GM18498 (cell line): Measurements from ENCODE around the gene CLK3.
A peak's percentile ranks its signal among the peaks of the same experiment; 100 is the strongest.

Experiments used
- ATAC-seq: cut with Tn5 transposase; IDR thresholded peaks from one replicate; pipeline ENCODE4 v1.9.1; 2021; ENCODE audit warnings: mild to moderate bottlenecking, moderate library complexity; ENCODE audit not compliant: unreplicated experiment

The CLK3 gene

GRCh38 chr15:74603026-74603788 lies 12.4 kb upstream of the CLK3 start:
- ATAC-seq = no peak

GRCh38 chr15:74603789-74604705 lies 11.6 kb upstream of the CLK3 start:
- no peak for ATAC-seq

DNA sequence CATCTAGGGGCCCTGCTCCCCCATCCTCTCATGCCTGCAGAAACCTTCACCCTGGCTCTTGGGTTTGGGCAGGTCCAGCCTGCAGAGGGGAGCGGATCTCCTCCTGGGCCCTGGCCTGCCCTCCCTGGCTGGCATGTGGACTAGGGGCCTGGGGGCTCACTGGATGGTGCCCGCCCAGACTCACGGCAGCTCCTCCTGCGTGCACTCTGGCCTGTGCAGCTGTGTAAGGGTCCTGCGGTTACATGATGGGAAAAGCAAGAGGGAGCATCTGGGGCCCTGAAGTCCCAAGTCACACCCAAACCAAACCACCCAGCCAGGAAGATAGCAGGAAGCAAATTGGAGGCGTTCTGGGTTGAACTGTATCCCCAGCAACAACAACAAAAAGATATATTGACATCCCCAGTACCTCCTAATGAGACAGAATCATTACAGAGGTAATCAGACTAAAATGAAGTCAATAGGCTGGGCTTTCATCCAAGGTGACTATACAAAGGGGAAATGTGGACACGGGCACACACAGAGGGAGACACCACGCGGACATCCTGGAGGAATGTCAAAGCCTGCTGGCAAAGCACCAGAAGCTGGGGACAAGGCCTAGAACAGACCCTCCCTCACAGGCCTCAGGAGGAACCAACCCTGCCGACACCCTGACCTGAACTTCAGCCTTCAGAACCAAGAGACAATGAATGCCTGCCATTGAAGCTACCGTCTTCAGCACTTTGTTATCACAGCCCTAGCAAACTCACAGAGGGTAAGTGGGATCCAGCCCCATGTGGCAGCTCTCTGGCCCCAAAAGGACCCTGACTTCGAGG lies 10.4 kb upstream of the CLK3 start:
- no peak for ATAC-seq

GRCh38 chr15:74605795-74606150 lies 9.9 kb upstream of the CLK3 start:
- ATAC-seq = no peak

- ATAC-seq = no peak
These were observed 6.8 kb upstream of the CLK3 start for GRCh38 chr15:74608786-74609185.

- no peak for ATAC-seq
These were observed 5.7 kb upstream of the CLK3 start for GRCh38 chr15:74609938-74610301.

DNA sequence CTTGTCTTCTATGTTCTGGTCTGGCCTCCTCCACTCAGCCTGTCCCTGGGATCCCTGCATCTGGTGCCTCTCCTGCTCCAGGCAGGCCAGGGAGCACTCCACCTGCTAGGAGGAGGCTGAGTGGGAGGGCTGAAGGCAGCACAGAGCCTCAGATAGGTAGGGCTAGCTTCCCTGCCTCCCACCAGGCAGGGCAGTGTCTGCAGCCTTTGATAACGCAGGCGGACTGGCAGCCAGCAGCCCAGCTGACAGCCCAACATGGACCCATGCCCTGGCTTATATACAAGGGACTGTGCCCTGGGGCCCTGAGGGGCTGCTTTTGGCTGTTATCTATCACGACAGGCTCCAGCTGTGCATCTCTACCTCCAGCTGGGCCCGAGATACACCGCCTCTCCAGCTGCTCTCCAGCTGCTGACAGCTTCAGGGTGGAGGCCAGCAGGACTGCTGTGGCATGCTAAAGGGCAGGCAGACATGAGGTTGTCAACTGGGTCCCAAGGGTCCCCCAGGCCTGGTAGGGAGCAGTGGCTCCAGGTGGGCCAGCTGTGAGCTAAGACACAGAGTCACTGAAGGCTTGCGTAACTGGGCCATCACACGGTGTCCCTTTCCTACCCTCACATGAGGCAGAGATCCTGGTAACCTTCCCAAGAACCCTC lies 5.2 kb upstream of the CLK3 start:
- no peak for ATAC-seq

DNA sequence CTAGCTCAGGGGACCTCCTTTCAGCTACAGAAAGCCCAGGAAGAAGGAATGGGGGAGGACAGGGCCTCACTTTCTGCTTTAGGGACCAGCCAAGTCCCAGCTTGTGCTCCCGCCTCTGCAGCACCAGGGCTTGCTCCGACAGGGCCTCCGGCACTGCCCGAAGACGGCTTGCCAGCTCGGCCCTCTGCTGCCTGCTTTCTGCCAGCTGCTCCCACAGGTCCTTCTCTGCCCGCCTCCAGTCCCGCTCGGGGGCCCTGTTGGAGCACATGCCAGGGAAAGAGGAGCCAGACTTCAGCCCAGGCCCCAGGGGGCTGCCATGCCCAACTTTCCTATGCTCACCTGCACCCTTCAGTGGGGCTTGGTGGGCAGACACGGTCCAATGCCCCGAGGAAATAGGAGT lies 4.3 kb upstream of the CLK3 start:
- ATAC-seq = no peak

DNA sequence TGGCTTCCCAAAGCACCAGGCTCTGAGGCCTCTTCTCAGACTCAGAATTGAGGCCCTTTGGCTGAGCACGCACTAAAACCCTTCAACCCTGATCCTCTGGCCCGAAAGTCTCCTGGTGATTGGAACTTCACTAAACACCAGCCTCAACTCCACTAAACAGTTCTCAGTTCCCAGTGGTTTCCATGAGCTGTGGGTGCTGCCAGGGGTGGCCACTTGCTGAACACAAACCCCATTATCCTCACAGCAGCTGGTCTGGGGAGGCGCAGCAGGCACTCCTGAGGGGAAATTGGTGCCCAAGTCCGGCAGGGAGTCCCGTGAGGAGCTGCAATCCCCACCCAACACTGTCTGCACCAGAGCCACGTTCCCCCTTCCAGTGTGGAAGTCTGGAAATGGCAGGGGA lies 3.8 kb upstream of the CLK3 start:
- no peak for ATAC-seq

GRCh38 chr15:74612677-74613076 lies 3.0 kb upstream of the CLK3 start:
- no peak for ATAC-seq

- ATAC-seq = no peak
These were observed 2.3 kb upstream of the CLK3 start for GRCh38 chr15:74613089-74613952.

DNA sequence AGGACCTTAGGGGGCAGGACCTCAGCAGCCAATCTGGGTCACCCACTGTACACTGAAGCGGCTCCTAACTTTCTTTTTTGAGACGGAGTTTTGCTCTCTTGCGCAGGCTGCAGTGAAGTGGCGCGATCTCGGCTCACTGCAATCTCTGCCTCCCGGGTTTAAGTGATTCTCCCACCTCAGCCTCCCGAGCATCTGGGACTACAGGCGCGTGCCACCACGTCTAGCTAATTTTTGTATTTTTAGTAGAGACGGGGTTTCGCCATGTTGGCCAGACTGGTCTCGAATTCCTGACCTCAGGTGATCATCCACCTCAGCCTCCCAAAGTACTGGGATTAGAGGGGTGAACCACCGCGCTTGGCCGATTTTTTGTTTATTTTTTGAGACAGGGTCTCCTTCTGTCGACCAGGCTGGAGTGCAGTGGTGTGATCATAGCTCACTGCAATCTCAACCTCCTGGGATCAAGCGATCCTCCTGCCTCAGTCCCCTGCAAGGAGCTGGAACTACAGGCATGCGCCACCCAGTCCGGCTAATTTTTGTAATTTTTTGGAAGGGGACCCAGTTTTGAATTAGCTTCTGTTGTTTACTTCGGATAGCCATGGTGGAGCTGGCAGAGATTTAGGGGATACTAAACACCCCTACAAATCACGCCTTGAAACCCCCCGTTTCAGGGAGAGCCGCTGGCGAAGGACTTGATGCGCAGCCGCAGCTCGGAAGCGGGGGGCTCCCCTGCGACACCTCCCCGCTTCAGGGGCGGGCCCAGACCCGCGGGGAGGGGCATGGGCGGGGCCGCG lies 1.5 kb upstream of the CLK3 start:
- ATAC-seq = no peak

- ATAC-seq = peak; percentile 60
These were observed 710 bp upstream of the CLK3 start for GRCh38 chr15:74614744-74615507.

- no peak for ATAC-seq
These were observed 817 bp downstream of the CLK3 start for GRCh38 chr15:74616366-74616939.

- ATAC-seq = no peak
These were observed 1.4 kb downstream of the CLK3 start for GRCh38 chr15:74616996-74617395.

DNA sequence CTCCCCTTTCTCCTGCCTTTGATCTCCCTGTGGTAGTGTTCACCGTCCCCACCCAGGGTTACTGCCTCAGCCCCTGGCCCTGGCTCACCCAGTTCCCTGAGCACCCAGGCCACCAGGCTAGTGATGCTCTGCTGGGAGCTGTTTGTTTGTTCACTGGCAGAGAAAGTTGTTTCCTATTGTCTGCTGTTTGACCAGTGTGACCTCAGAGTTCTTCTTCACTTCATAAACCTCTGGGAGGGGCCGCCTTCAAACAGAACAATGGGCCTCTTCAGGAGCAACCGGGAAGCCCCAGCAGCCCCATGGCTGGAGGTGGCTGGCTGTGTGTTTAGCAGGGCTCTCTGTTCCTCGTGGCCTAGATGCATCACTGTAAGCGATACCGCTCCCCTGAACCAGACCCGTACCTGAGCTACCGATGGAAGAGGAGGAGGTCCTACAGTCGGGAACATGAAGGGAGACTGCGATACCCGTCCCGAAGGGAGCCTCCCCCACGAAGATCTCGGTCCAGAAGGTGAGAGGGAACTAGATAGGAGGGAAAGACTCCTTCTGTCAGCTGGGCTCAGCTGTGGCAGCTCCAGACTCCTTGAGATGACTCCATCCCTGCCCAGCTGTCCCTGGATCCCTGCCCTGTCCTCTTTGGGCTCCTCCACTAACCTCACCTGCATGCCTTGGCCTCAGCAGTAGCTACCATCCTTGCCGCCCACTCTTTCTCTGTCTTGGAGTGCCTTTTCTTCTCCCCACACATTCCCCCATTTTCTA lies 3.4 kb downstream of the CLK3 start:
- no peak for ATAC-seq

DNA sequence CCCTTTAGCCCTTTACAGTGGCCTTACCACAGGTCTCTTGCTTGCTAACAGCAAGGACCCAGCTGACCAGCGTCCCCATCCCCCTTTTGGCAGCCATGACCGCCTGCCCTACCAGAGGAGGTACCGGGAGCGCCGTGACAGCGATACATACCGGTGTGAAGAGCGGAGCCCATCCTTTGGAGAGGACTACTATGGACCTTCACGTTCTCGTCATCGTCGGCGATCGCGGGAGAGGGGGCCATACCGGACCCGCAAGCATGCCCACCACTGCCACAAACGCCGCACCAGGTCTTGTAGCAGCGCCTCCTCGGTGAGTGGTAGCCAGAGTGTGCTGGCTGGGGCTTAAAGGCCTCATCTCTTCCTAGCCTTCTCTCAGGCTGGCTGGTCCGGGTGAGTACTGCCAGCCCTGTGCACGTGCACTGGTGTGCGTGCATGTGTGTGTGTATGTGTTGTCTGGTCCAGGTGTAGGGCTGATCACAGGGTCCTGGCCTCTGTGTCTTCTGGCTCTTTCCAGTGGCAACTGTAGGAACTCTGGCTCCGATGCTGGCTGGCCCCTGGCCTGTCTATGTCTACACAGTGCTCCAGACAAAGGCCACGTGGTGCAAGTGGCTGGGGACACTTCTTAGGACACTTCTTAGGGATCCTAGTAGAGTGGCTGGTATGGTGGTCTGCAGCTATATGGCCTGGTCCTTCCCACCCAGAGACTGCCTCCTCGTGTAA lies 4.4 kb downstream of the CLK3 start:
- ATAC-seq = no peak
